GM18907 (cell line): ENCODE results near the gene MTHFD1L.

Experiments used
- ATAC-seq: cut with Tn5 transposase; IDR thresholded peaks from one replicate; pipeline ENCODE4 v1.9.1; 2021; ENCODE audit warnings: mild to moderate bottlenecking, moderate library complexity; ENCODE audit not compliant: unreplicated experiment

Gene MTHFD1L

DNA sequence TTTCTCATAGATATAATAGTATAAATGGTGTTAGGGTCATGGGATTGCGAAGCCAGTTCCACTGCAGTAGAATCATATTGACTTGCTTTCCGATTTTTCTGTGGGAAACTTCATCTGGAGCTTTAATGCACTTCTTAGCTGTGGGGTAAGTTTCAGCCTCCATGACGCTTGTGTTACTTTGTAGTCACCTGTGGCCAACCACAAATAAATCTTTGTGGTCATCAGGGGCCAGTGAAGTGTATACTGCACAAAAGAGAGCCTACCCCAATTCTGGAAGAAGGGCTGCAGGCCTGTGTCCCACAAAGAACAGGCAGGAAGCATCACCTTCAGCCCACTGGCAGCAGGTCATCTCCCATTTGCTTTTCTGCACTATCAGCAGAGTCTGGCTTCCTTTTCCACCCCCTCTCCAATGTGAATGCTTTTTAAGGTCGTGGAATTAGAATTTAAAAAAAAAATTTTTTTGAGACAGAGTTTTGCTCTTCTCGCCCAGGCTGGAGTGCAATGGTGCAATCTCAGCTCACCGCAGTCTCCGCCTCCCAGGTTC is 32.0 kb downstream of the MTHFD1L start:
- peak; percentile 60 for ATAC-seq

DNA sequence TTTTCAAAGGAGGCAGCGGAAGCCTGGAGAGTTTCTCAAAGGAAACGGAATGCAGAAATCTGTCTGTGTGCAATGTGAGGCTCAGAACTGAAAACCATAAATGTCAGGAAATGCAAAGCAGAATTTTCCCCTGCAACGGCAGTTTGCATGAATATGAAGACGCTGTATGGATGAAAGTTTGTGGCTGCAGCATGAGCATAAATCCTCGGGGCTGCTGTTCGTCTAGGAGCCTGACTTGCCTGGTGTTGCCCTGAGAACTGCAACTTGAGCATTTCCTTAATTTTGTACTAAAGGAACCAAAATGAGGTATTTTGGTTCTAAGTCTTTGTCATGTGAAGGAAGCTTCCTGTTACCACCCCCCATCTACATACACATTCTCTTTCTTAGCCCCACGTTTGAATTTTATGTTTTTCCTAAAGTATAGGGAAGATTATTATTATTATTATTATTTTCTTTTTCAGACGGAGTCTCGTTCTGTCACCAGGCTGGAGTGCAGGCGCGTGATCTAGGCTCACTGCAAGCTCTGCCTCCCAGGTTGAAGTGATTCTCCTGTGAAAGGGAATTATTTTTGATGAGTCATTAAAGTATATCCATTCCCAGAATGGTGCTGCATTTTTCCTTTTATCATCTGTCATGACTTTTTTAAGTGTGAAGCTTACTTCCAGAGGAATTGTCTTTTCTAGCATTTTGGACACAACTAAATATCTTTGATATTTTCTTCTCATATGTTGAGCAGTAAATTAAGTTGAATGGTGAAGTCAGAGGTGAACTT is 33.1 kb downstream of the MTHFD1L start:
- no peak for ATAC-seq

DNA sequence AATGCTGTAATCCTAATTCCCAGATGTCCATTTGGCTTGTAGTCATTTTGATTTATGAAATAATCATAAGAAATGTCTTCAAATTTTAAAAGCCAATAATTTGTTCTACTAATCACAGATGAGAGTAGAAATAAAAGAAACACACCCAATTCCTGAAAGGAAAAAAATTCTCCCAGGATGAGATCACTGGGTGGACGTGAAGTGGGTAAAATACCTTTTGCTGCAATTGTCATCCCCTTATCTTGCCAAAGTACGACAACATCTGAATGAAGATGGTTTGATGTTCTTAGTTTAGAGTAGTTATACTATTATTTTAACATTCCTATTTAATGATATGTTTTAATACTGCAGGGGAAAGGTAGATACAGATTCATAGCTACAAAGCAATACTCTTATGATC is 33.7 kb downstream of the MTHFD1L start:
- no peak for ATAC-seq

DNA sequence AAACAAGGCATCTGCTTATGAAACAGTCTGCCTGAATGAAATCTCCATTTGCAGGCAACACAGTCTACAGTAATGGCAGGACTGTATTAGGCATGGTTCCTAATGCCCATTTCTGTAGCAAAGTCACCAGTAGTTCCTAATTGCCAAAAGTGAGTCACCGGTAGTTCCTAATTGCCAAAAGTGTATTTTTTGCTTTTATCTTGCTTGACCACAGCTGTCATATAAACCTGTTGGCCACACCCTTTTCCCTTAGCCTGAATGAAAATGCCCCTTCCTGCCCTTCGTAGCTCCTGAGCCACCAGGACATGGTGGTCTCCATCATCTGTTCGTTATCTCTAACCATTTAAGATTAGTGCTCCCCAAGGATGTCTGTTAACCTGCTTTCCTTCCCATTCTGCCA is 34.5 kb downstream of the MTHFD1L start:
- ATAC-seq, result no peak

DNA sequence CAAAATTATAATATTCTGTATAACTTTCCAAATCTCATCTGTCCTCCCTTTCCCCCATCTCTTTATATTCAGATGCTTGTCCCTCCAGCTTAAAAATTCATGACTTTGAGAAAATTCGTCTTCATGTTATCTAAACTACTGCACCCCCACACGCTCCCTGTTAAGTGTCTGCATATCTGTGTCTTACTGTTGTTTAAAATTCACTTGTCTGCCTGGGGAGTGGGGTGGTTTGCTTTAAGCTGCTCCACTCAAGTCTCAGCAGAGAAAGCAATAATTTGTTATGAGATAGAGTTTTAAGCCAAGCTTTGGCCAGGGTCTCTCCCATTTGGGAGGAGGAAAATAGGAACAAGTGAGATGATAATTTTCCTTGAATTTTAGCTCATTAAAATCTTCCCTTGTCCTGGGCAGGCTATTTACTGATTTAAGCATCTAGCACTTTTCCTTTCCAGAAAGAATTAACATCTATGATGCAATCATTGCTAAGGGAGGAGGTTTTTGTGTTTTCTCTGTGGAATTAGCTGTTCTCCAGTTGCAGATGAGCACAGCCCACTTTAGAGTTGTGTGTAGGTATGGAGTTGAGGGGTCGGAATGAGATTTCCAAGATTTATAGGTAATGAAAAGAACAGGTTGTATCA is 36.8 kb downstream of the MTHFD1L start:
- no peak for ATAC-seq

DNA sequence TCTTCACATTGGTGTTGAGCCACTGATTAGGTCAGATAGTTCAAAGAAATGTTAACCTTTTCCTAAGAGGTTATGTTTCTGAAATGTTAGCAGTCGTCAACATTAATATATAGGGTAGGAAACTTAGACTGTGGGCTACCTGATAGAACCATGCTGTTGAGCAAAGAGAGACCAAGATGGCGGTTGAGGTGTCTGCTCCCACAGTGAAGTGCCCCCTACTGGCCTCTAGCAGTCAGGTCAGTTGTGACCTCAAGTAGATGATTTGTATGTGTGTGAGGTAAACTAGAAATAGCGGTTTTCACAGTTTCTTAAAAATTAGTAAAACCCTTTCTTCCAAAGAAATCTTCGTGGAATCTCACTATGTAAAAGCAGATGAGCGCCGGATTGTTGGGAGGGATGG is 40.3 kb downstream of the MTHFD1L start:
- ATAC-seq, result no peak

DNA sequence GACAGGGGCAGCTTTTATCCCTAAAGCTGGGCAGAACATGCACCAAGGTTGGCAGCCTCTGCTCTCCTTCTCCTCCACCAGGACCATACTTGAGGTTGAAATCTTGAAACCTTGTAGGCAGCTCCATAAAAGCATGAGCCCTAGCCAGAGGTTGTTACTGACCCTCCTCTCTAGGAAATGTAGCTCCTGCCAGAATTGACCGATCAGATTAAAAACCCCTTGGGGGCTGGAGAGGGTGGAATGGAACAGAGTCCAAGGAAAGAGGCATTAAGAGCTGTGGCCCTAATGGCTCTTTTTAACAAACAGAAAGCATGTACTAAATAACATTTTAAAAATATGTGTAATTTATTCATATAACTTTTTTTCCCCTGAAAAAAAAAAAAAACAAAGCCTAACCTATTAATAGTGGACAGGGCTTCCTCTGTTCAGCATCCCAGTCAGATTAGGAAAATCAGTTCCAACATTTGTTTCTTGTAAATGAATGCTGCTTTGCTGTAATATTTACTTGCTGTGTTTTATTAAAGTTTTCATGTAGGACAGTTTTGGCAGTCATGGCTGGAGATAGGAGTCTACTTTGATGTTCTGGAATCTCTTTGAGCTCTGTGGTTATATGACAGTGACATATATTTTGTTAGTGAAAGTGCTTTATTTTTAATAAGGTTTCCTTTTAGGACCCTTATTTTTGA is 41.3 kb downstream of the MTHFD1L start:
- no peak for ATAC-seq

DNA sequence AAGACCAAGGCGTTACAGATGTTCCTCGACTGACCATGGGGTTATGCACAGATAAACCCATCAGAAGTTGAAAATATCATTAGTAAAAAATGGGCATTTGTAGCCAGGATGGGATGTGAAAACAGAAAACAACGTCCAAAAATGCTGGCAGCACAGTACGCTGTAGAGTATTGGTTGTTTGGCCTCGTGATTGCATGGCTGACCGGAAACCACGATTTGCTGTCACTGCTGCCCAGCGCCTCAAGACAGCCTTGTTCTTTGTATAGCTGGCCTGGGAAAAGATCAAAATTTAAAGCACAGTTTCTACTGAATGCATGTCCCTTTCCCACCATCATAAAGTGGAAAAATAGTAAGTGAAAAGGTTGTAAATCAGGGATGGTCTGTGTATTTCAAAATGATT is 41.9 kb downstream of the MTHFD1L start:
- ATAC-seq, result no peak

DNA sequence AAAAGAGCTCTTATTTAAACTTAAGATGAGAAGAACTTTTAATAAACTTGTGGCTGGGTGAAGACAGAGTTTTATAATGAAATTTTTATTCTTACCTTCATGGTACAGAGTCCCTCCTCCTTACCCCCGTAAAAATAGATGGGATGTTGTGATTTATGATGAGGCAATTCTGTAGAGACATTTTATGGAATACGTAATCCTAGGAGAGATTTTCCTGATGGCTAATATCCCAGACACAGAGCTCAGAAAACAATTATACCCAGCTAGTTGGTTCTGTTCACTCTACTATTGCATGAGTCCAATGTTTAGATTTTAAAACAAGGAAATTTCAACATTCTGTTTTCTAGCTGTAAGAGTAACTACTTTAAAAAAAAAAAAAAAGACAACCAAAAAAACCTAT is 43.4 kb downstream of the MTHFD1L start:
- no peak for ATAC-seq

DNA sequence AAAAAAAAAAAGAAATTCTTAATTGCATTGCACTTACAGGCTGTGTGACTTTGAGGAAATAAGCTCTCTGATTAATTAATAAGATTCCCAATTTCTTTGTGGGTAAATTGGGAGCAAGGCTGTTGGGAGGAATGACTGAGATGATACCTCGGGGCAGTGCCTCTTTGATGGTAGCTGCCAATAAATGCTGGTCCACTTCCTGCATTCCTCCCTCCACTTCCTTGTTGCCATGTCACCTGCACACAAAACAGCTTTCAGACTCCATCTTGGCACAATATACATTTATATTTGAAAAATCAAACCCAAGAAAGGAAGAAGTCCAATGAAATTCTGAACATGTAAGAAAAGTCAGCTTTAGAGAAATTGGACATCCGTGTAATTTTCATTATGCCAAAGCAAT is 45.1 kb downstream of the MTHFD1L start:
- no peak for ATAC-seq

DNA sequence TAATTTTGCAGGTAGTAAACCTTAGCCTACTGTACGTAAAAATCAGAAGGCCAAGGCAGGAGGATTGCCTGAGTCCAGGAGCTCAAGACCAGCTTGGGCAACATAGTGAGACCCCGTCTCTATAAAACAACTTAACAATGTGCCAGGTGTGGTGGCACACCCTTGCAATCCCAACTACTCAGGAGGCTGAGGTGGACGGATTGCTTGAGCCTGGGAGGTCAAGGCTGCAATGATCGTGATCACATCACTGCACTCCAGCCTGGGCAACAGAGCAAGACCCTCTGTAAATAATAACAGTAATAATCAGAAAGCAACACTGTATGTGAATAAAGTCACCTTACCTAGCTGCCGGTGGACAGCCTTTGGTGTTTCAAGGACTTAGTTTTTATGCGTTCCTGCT is 48.9 kb downstream of the MTHFD1L start:
- no peak for ATAC-seq

DNA sequence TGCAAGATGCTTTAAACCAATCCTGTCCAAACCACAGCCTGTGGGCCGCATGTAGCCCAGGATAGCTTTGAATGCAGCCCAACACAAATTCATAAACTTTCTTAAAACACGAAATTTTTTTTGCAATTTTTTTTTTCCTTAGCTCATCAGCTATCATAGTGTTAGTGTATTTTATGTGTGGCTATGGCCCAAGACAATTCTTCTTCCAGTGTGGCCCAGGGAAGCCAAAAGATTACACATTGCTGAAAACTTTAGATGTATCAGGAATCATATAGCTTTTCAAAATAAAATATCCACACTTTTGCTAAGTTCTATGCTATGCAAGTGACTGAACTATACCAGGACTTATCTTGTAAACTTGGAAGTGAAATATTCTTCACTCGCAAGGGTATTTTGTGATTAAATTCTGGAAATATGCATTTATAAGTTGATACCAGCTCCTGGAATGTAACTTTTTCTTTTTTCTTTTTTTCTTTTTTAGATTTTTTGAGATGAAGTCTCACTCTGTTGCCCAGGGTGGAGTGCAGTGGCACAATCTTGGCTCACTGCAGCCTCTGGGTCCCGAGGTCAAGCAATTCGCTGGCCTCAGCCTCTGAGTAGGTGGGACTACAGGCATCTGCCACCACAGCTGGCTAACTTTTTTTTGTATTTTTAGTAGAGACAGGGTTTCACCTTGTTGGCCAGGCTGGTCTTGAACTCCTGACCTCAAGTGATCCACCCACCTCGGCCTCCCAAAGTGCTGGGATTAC is 49.8 kb downstream of the MTHFD1L start:
- no peak for ATAC-seq

DNA sequence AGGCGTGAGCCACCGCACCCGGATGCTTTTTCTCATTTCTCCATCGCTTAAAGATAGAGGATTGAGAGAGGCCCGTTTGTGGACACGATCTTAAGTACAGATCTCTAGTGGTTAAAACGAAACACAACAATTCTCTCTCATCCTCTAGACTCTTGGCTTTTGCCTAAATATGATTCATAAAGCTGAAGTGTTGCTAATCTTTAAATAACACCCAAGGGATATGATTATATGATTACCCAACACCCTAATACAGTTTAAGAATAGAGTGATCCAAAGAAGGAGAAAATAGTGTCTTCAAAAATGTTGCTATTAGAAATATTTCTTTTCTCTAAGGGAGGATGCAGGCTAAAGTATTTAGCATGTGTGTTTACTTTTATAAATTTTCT is 50.4 kb downstream of the MTHFD1L start:
- no peak for ATAC-seq

DNA sequence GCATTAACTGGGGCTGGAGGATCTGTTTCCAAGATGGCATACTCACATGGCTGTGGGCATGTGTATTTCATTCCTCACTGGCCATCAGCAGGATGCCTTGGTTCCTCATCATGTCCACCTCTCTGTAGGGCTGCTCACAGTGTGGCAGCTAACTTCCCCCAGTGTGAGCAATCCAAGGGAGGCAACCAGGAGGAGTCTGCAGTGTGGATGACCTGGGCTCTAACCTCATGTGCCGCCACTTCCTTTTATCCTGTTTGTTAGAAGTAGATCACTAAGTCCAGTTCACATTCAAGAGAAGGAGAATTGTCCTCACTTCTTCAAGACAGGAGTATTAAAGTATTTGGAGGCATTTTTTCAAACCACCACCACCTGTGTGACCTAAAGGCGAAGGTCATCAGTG is 54.4 kb downstream of the MTHFD1L start:
- ATAC-seq, result no peak

DNA sequence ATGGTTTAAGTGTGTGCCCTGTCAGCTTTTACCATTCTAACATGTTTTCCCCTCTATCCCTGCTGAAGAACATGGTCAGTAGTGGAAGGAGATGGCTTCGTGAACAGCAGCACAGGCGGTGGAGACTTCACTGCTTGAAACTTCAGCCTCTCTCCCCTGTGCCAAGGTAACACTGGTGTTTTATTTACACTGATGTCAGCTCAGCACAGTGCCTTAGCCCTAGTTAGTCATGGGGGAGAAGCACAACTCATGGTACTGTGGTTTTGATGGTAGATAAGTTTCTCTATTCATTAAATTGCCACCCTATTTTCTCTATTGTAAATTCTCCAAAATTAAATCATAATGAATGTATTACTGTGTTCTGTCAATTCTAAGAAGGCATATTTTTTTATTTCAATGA is 56.6 kb downstream of the MTHFD1L start:
- ATAC-seq, result no peak

DNA sequence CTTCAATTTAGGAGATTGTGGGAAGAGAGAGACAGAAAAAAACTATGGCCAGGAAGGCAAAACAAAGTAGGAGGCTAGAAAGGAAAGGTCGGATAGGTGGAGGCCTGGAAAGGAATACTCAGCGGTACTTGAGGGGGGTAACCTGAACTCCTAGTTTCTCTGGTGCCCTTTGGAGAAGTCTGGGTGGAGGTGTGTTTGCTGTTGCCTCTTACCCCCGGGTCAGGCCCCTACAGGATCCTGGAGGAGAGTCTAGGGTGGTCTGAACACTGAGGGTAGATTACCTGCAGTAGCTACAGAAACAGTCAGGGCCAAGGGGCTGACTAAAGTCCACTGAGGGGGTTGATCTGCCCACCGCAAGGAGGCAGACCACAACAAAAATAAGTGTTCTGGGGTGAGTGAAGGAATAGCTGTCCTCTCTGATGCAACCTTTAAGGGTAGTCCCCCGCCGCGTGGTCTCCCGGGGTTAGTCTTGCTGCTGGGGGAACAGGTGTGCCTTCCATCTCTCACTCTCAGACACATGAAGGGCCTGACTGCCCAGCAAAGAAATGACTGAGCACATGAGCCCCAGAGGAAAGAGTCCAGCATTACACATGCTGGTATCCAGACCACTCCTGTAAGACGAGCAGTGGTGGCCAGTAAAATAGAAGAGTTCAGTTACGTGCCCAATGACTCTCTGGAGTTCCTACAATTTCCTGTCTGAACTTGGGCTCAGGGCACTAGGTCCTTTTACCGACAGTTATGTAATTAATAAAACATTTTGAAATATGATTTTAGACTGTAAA is 59.5 kb downstream of the MTHFD1L start:
- ATAC-seq, result no peak

DNA sequence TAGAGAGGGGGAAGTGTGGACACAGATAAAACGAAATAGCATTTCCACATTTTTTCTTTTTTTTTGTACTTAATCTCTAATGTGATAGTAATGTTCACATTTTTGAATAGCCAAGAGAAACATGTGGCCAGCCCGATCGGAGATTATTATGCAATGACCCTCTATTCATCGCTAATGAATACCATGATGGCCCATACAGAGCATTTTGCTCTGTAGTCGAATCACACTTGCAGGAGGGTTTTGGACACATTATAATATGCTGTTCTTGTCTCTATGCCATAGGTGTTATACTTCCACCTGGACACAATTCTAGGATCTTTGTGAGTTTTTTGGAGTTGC is 60.1 kb downstream of the MTHFD1L start:
- no peak for ATAC-seq

DNA sequence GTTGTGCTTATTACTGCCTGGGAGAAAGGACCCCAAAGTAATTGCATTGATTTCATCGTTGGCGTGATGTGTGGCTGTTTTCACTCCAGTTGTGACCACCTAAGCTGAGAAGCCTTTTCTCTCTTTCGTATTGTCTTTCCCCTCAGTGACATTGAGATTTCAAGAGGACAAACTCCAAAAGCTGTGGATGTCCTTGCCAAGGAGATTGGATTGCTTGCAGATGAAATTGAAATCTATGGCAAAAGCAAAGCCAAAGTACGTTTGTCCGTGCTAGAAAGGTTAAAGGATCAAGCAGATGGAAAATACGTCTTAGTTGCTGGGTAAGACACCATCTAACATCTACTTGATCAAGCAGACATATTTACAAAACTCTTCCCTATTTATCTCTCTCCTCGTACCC is 60.5 kb downstream of the MTHFD1L start:
- ATAC-seq, result no peak

DNA sequence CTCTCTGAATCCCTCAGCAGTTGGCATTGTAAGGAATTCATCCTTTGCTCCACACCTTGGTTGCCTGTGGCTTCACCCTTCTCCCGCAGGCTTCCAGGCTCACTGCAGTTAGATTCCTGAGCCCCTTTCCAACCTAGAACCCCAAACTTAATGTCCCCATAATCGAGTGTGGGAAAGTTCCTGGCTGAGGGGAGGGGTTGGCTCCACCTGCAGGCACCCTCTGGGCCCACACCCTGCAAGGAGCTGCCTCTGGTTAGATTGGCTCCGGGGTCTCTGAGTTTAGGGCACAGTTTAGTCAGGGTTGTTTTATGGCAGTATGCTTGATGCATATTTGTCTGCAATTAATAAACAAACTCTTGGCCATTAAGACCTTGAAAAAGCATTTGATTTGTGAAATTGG is 63.4 kb downstream of the MTHFD1L start:
- no peak for ATAC-seq

DNA sequence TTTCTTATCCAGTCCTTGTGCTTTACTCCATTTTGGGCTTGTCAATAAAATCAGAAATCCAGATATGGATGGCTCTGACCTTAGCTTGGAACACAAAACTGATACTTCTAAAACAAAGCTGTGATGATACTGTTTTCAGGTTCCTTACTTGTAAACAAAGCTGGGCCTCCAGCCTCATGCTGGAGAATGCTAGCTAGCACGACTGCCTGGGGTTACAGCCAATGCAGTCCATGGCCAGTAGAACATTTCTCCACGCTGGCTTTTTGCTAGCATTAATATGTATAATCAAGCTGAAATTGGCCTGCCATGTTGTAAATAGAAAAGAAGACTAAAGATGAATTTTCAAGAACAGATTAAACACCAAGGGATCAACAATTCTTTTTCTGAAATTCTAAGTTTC is 63.9 kb downstream of the MTHFD1L start:
- ATAC-seq, result no peak

DNA sequence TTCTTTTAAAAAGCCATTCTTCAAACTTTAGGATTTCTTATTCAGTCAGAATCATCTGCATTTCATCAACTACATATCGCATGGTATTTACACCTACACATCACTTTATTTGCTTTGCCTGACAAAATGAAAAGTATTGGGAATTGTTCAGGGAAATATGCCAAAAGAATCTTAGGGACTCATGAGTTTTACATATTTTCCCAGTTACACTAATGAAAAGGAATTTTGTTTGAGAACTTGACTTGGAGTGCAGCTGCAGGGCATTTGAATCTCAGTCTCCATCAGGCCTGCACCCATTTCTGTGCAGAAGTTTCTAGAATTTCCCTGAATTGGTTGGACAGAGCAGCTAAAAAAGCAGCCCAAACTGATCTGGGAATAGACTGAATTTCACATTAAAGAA is 65.3 kb downstream of the MTHFD1L start:
- no peak for ATAC-seq
